CD8-positive, alpha-beta memory T cell (primary cell): Measurements from ENCODE around the gene PPP3CB. TPM values are rescaled to one million over a fixed set of nuclear protein-coding genes. Genes with fewer than 3 reads are reported as not detected.

Experiments used
- CTCF ChIA-PET: fragments of 350-600 bp; sonication (Branson Sonifier 250); formaldehyde crosslinking; loops from one replicate; lab custom pipeline; 2021; ENCODE audit warnings: antibody characterized with exemption; lab: Charles Lee
- POLR2A ChIA-PET: fragments of 350-600 bp; sonication (Branson Sonifier 250); formaldehyde crosslinking; loops from one replicate; lab custom pipeline; 2021; ENCODE audit warnings: antibody characterized with exemption; lab: Charles Lee
- DNase-seq, 5 donors: peaks; one replicate each; pipeline versions ENCODE4 v3.0.0 to v3.0.0-alpha.2; 2020 to 2022; ENCODE audit warnings: mixed read lengths in 1 of 5
- H3K27ac ChIP-seq: one replicate; pipeline ENCODE4 v1.7.0; 2013; ENCODE audit warnings: low read depth, mild to moderate bottlenecking, low read length, moderate library complexity
- H3K27me3 ChIP-seq: 2 replicates; pipeline ENCODE4 v1.7.0; 2013; ENCODE audit warnings: low read length, mild to moderate bottlenecking; ENCODE audit not compliant: insufficient read depth, poor library complexity, severe bottlenecking
- H3K36me3 ChIP-seq: 2 replicates; pipeline ENCODE4 v1.7.0; 2013; ENCODE audit warnings: mild to moderate bottlenecking, low read length, moderate library complexity; ENCODE audit not compliant: insufficient read depth
- H3K4me1 ChIP-seq: 2 replicates; pipeline ENCODE4 v1.7.0; 2013; ENCODE audit warnings: mild to moderate bottlenecking, low read length, moderate library complexity; ENCODE audit not compliant: insufficient read depth
- H3K4me3 ChIP-seq: 2 replicates; pipeline ENCODE4 v1.7.0; 2013; ENCODE audit warnings: mild to moderate bottlenecking, low read length
- H3K9me3 ChIP-seq: 2 replicates; pipeline ENCODE4 v1.7.0; 2013; ENCODE audit warnings: mild to moderate bottlenecking, low read length
- H3K27ac Mint-ChIP-seq, 8 donors: one replicate each; pipeline ENCODE4 v1.8.0; 2020 to 2021; ENCODE audit warnings: mixed read lengths in 8 of 8, mild to moderate bottlenecking in 6 of 8, inconsistent platforms in 3 of 8, moderate library complexity in 3 of 8
- H3K27me3 Mint-ChIP-seq, 2 donors: one replicate each; pipeline ENCODE4 v1.8.0; 2020 to 2021; ENCODE audit warnings: mixed read lengths in 2 of 2, mild to moderate bottlenecking in 1 of 2, moderate library complexity in 1 of 2
- H3K36me3 Mint-ChIP-seq, 3 donors: one replicate each; pipeline ENCODE4 v1.8.0; 2020 to 2021; ENCODE audit warnings: mixed read lengths in 3 of 3, inconsistent platforms in 1 of 3, mild to moderate bottlenecking in 1 of 3
- H3K4me1 Mint-ChIP-seq, 3 donors: one replicate each; pipeline ENCODE4 v1.8.0; 2020 to 2021; ENCODE audit warnings: mixed read lengths in 3 of 3, inconsistent platforms in 1 of 3, mild to moderate bottlenecking in 1 of 3
- H3K4me3 Mint-ChIP-seq, 7 donors: one replicate each; pipeline ENCODE4 v1.8.0; 2020 to 2021; ENCODE audit warnings: mixed read lengths in 7 of 7, mild to moderate bottlenecking in 6 of 7, moderate library complexity in 4 of 7, inconsistent platforms in 2 of 7
- H3K9me3 Mint-ChIP-seq, 5 donors: one replicate each; pipeline ENCODE4 v1.8.0; 2020 to 2022; ENCODE audit warnings: mixed read lengths in 5 of 5, mild to moderate bottlenecking in 3 of 5, moderate library complexity in 2 of 5, inconsistent platforms in 1 of 5
- polyA plus RNA-seq: library from polyadenylated mRNA; unstranded; fragments of 300-500 nt; fragmentation: Illumina TruSeq; gene quantifications from one replicate; pipeline ENCODE4 v1.2.3, GENCODE V29; 2021
- total RNA-seq, 2 experiments: library from RNA; stranded (reverse); gene quantifications; one replicate each; pipeline ENCODE4 v1.2.3, GENCODE V29; 2021

Gene PPP3CB
- total and polyA plus RNA-seq, 3 experiments from 2014 or later, result 8.1 to 44.1 (median 44.0) TPM

DNA sequence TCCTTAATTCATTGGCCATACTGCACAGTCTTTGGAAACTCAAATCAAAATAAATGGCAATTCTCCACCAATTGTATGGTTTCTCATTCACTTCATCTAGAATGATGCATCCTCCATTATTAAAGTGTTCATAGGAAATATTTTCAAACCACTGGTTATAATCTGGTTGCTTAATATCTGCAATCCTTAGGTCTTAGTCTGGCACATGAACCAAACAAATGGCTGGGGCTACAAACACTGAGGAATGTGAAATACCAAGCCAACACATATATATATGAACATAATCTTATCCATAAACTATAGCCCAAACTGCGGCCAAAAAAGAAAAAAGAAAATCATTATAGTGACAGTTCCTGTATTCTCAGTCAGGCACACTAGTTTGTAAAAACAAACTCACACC, 56.8 kb downstream of the PPP3CB start:
- H3K27ac Mint-ChIP-seq, result no peak overlapping the region
- no peaks in the 10 kb centered on the region for H3K9me3 ChIP-seq
- H3K4me1 Mint-ChIP-seq, result peaks cover 4 to 13% (median 5%) of the 10 kb centered on the region in 3 donors
- no peak for DNase-seq
- H3K27me3 Mint-ChIP-seq, result no peaks in the 10 kb centered on the region
- ChIA-PET POLR2A (no interaction called here), CTCF (no interaction called here)
- peaks cover 0 to 55% (median 14%) of the 10 kb centered on the region in 3 donors for H3K36me3 Mint-ChIP-seq
- no peaks in the 10 kb centered on the region for H3K9me3 Mint-ChIP-seq
- peaks cover 11% of the 10 kb centered on the region for H3K36me3 ChIP-seq
- no peak overlapping the region for H3K4me3 ChIP-seq
- no peaks in the 10 kb centered on the region for H3K27me3 ChIP-seq
- H3K4me1 ChIP-seq, result no peaks in the 10 kb centered on the region
- H3K4me3 Mint-ChIP-seq, result no peak overlapping the region
- H3K27ac ChIP-seq, result no peak overlapping the region

DNA sequence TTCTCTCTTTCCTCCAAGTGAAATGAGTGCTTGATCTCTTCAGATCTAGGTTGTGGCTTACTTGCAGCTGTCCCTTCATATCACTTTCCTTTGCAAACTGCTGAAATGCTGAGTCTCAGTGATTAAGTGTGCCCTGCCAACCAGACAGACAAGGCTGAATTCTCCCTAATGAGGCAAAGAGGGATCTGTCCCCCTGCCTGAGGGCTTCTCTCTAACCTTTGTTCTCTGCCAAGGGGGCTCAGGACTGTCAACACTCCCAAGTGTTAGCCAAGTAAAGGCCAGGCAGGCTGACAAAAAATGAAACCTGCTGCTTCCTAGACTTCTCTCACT, 62.3 kb downstream of the PPP3CB start, which contains the start of gene MSS51:
TSS of gene MSS51 (minus strand) at position 24 of the 330 bp plus-strand sequence. CDS start 5,277 bp downstream, outside the sequence.
- no peaks in the 10 kb centered on the region for H3K27me3 Mint-ChIP-seq
- H3K9me3 ChIP-seq, result no peaks in the 10 kb centered on the region
- H3K27me3 ChIP-seq, result no peaks in the 10 kb centered on the region
- no peaks in the 10 kb centered on the region for H3K9me3 Mint-ChIP-seq
- no peak within 1 kb of the TSS for H3K27ac ChIP-seq
- H3K36me3 ChIP-seq, result peaks cover 11% of the 10 kb centered on the region
- DNase-seq, result no peak
- H3K36me3 Mint-ChIP-seq, result peaks cover 0 to 29% (median 3%) of the 10 kb centered on the region in 3 donors
- ChIA-PET POLR2A (no interaction called here), CTCF (no interaction called here)
- no peak within 1 kb of the TSS for H3K4me3 ChIP-seq
- H3K4me3 Mint-ChIP-seq, result peak within 1 kb of the TSS in 1 of 7 donors; percentile 17
- peaks cover 9% of the 10 kb centered on the region for H3K4me1 ChIP-seq
- H3K4me1 Mint-ChIP-seq, result peaks cover 3 to 12% (median 10%) of the 10 kb centered on the region in 3 donors
- peak within 1 kb of the TSS in 7 of 8 donors; percentile 21 to 86 (median 69) for H3K27ac Mint-ChIP-seq

DNA sequence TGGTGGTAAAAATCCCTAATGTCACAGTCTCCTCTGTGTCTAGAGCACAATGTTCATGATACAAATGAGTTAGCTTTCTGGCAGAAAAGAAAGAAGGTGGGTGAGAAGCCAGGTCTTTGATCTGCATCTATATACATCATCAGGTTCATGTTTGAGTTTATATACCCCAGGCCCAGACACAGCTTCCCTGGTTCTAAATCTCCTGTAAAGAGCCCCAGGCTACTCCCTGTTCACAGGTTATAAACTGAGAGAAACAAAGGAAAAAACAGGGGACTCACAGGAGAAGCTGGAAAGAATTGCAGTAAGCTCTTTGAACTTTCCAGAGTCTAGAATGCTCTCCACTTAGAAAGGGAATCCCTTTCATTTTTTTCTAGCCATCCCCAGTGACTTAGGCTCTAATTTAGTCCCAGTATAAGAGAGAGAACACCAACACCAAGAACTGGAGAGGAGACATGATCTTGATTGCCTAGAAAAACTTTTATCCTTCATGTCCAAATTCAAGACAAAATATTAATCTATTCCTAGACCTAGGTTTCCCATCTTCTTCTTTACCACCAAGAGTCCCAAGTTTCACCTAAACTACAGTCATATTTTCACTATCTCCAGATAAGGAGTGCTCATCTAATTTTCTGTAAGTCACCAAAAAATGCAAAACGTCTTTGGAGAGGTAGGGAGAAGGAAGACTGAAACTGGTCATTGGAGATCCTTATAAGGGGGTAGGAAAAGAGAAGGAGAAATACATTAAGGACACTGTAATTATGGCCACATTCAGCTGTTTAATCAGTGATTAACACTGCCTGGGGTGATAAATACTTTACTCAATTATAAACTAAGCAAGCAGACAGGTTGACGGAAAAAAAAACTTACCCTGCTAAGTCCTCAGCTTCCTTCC, 62.9 kb downstream of the PPP3CB start:
- Histone ChIP-seq H3K27me3 (no peaks in the 10 kb centered on the region), H3K27ac (no peak overlapping the region), H3K36me3 (peaks cover 12% of the 10 kb centered on the region), H3K4me3 (no peak overlapping the region), H3K9me3 (no peaks in the 10 kb centered on the region), H3K4me1 (peaks cover 9% of the 10 kb centered on the region)
- CTCF ChIA-PET, result no interaction called here
- POLR2A ChIA-PET, result interaction anchor here (1.0 kb wide), 1 partner anchor 18 kb away, joined by 4 read pairs; no protein-coding TSS in a partner anchor
- Mint-ChIP-seq H3K4me3 (no peak overlapping the region), H3K4me1 (peaks cover 3 to 12% (median 10%) of the 10 kb centered on the region in 3 donors), H3K27ac (peak overlapping the region in 7 of 8 donors; percentile 14 to 80 (median 54)), H3K36me3 (peaks cover 0 to 28% (median 4%) of the 10 kb centered on the region in 3 donors), H3K9me3 (no peaks in the 10 kb centered on the region), H3K27me3 (no peaks in the 10 kb centered on the region)
- no peak for DNase-seq

DNA sequence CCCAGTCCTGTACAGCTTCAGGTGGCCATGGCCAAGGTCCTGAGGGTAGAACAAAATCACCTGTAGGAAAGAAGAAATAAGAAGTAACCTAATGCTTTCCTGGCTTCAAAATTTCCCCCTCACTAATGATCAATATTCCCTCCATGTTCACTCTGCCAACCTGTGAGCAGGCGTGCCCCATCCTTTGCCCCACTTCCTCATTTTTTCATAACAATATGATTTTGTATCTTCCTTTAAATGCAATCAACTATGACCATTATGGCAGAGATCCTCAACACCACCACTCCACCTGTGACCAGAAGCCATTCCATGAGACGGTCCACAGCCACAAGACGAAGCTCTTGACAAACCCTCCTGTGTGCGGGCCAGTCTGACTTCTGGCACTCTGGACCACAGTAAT, 69.5 kb downstream of the PPP3CB start:
- H3K4me1 Mint-ChIP-seq, result no peaks in the 10 kb centered on the region
- peaks cover 18 to 56% (median 30%) of the 10 kb centered on the region in 3 donors for H3K36me3 Mint-ChIP-seq
- no peaks in the 10 kb centered on the region for H3K9me3 Mint-ChIP-seq
- ChIA-PET CTCF (no interaction called here), POLR2A (interaction anchor here (0.6 kb wide), 1 partner anchor 14 kb away, joined by 4 read pairs; no protein-coding TSS in a partner anchor)
- H3K27ac Mint-ChIP-seq, result peak overlapping the region in 1 of 8 donors; percentile 1
- peaks cover 0 to 1% of the 10 kb centered on the region in 2 donors for H3K27me3 Mint-ChIP-seq
- H3K4me3 Mint-ChIP-seq, result no peak overlapping the region
- H3K27ac ChIP-seq, result no peak overlapping the region
- H3K4me3 ChIP-seq, result no peak overlapping the region
- peaks cover 10% of the 10 kb centered on the region for H3K36me3 ChIP-seq
- DNase-seq, result no peak
- no peaks in the 10 kb centered on the region for H3K4me1 ChIP-seq
- no peaks in the 10 kb centered on the region for H3K27me3 ChIP-seq
- no peaks in the 10 kb centered on the region for H3K9me3 ChIP-seq

DNA sequence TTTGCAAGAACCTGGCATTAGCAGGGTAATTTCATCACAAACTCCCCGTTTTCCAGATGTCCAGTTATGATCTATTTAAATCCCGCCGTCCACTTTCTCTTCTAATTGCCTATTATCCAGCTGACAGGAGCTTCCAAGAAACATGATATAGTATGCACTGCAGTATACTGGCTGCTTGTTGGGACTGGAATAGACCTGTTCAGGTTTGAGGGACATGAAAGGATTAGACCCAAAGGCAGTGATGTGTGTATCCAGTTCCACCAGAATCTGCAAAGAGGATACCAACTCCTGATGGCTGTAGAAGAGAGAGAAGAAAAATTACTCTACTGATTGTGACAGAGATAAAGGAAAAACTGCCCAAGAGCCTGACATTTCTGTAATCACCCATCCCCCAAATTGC, 71.3 kb downstream of the PPP3CB start:
- H3K27ac Mint-ChIP-seq, result peak overlapping the region in 1 of 8 donors; percentile 25
- no peak overlapping the region for H3K27ac ChIP-seq
- H3K27me3 ChIP-seq, result no peaks in the 10 kb centered on the region
- no peaks in the 10 kb centered on the region for H3K4me1 ChIP-seq
- peaks cover 10% of the 10 kb centered on the region for H3K36me3 ChIP-seq
- no peak overlapping the region for H3K4me3 ChIP-seq
- peaks cover 18 to 55% (median 30%) of the 10 kb centered on the region in 3 donors for H3K36me3 Mint-ChIP-seq
- POLR2A ChIA-PET, result no interaction called here
- no peaks in the 10 kb centered on the region for H3K4me1 Mint-ChIP-seq
- no peak for DNase-seq
- H3K9me3 Mint-ChIP-seq, result no peaks in the 10 kb centered on the region
- no peaks in the 10 kb centered on the region for H3K9me3 ChIP-seq
- H3K4me3 Mint-ChIP-seq, result no peak overlapping the region
- CTCF ChIA-PET, result no interaction called here
- H3K27me3 Mint-ChIP-seq, result peaks cover 0 to 1% of the 10 kb centered on the region in 2 donors

DNA sequence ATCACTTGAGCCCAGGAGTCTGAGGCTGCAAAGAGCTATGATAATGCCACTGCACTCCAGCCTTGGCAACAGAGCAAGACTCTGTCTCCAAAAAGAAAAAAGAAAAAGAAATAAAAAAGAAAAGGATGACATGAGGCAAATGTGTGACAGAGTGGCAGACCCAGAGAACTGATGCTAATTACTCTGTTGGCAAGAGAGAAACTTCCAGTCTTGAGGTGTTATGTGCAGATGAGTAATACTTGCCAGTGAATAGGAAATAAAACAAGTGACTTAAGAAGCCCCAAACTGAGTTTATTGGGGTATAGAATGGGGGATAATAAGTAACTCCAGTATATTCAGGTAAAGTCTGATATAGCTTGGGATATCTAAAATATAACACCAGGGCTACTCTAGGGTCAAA, 72.5 kb downstream of the PPP3CB start:
- no peak overlapping the region for H3K4me3 Mint-ChIP-seq
- no peaks in the 10 kb centered on the region for H3K4me1 ChIP-seq
- H3K9me3 Mint-ChIP-seq, result no peaks in the 10 kb centered on the region
- no peaks in the 10 kb centered on the region for H3K27me3 ChIP-seq
- ChIA-PET CTCF (no interaction called here), POLR2A (no interaction called here)
- H3K9me3 ChIP-seq, result no peaks in the 10 kb centered on the region
- H3K4me3 ChIP-seq, result no peak overlapping the region
- H3K27me3 Mint-ChIP-seq, result peaks cover 0 to 1% of the 10 kb centered on the region in 2 donors
- H3K36me3 ChIP-seq, result peaks cover 10% of the 10 kb centered on the region
- no peaks in the 10 kb centered on the region for H3K4me1 Mint-ChIP-seq
- no peak for DNase-seq
- peaks cover 18 to 55% (median 30%) of the 10 kb centered on the region in 3 donors for H3K36me3 Mint-ChIP-seq
- peak overlapping the region in 2 of 8 donors; percentile 58 to 90 for H3K27ac Mint-ChIP-seq
- H3K27ac ChIP-seq, result no peak overlapping the region

DNA sequence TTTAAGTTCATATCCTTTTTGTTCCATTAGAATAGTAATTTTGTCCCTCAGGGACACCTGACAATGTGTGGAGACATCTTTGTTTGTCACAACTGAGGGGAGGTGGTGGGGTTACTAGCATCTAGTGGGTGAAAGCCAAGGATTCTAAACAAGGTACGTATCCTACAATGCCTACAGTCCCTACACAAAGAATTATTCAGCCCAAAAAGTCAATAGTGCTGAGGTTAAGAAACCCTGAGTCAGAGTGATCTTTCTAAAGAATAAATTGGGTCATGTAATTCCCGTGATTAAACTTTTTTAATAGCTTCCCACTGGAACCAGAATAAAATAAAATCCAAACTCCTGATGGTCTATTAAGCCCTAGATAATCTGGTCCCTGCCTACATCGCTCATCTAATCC, 79.3 kb downstream of the PPP3CB start:
- POLR2A ChIA-PET, result interaction anchor here (0.8 kb wide), 1 partner anchor 300 kb away, joined by 3 read pairs; no protein-coding TSS in a partner anchor
- Histone ChIP-seq H3K27me3 (no peaks in the 10 kb centered on the region), H3K4me1 (peaks cover 16% of the 10 kb centered on the region), H3K9me3 (no peaks in the 10 kb centered on the region), H3K27ac (no peak overlapping the region), H3K36me3 (no peaks in the 10 kb centered on the region), H3K4me3 (no peak overlapping the region)
- no peak for DNase-seq
- H3K4me1 Mint-ChIP-seq, result peaks cover 22 to 31% (median 31%) of the 10 kb centered on the region in 3 donors
- peaks cover 0 to 2% of the 10 kb centered on the region in 2 donors for H3K27me3 Mint-ChIP-seq
- CTCF ChIA-PET, result no interaction called here
- H3K27ac Mint-ChIP-seq, result no peak overlapping the region
- peaks cover 0 to 14% (median 0%) of the 10 kb centered on the region in 3 donors for H3K36me3 Mint-ChIP-seq
- H3K9me3 Mint-ChIP-seq, result no peaks in the 10 kb centered on the region
- H3K4me3 Mint-ChIP-seq, result peak overlapping the region in 1 of 7 donors; percentile 61
